ENCODE results near the gene HIVEP3. TPM values are rescaled to one million over a fixed set of nuclear protein-coding genes. Genes with fewer than 3 reads are reported as not detected.
A peak's percentile ranks its signal among the peaks of the same experiment; 100 is the strongest.

The HIVEP3 gene
- total RNA-seq, 1 donor from 2014 or later = 76.7 TPM

DNA sequence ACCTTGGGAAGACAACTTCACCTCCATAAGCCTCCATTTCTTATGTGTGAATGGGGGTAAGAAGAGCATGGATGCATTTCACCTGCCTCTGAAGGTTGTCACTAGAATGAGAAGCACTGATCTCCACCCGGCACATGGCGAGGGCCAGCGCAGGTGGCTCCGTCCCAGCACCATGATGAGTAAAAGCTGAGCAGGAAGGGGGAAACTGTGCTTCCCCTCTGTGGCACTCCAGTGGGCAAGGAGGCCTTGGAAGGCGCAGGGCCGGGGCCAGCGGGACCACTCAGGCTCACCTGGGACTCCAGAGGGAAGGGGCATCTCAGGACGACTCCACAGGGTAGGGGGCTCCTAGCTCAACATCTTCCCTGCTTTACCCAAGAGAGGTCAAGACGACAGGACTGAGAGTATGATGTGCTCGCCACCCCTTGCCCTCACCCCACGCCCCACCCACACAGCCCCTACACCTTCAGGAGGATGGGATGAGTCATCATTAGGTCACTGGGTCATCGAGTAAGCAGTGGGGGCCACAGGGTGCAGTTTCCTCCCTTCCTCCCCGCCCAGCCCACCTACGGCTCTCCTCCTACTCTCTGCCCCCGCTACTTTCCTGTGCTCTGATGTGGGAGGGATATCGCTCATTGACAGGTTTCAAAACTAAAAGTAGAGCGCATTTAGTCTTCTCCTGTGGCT lies 112.1 kb downstream of the HIVEP3 start:
- H3K4me1 Mint-ChIP-seq (ENCODE audit: low read depth) = peaks cover 93% of the 10 kb centered on the region
- H3K9me3 Mint-ChIP-seq = no peaks in the 10 kb centered on the region
- peak overlapping the region; percentile 78 for H3K4me3 Mint-ChIP-seq
- H3K36me3 Mint-ChIP-seq (ENCODE audit: low read depth) = peaks cover 9% of the 10 kb centered on the region
- intact Hi-C loops (cut with micrococcal nuclease) = loop anchor here (1.0 to 5.0 kb wide), 7 partner anchors 14 to 211 kb away; partner anchors contain the start of gene HIVEP3
- peak overlapping the region; percentile 89 for H3K27ac Mint-ChIP-seq
- no peaks in the 10 kb centered on the region for H3K27me3 Mint-ChIP-seq (ENCODE audit: insufficient read depth)
- peak; percentile 61 for DNase-seq (ENCODE audit: low spot score)

- intact Hi-C loops (cut with micrococcal nuclease) = loop anchor here (1.0 to 5.0 kb wide), 7 partner anchors 13 to 211 kb away; partner anchors contain the start of gene HIVEP3
- peaks cover 93% of the 10 kb centered on the region for H3K4me1 Mint-ChIP-seq (ENCODE audit: low read depth)
- H3K36me3 Mint-ChIP-seq (ENCODE audit: low read depth) = peaks cover 9% of the 10 kb centered on the region
- H3K27ac Mint-ChIP-seq = peak overlapping the region; percentile 89
- peak; percentile 38 for DNase-seq (ENCODE audit: low spot score)
- H3K27me3 Mint-ChIP-seq (ENCODE audit: insufficient read depth) = no peaks in the 10 kb centered on the region
- peak overlapping the region; percentile 78 for H3K4me3 Mint-ChIP-seq
- no peaks in the 10 kb centered on the region for H3K9me3 Mint-ChIP-seq
These were observed 112.8 kb downstream of the HIVEP3 start for GRCh38 chr1:41805771-41806471.

GRCh38 chr1:41804176-41804575 lies 114.5 kb downstream of the HIVEP3 start:
- peak overlapping the region; percentile 60 for H3K4me3 Mint-ChIP-seq

GRCh38 chr1:41803656-41804055 lies 115.1 kb downstream of the HIVEP3 start:
- H3K4me3 Mint-ChIP-seq = peak overlapping the region; percentile 37
- peaks cover 96% of the 10 kb centered on the region for H3K4me1 Mint-ChIP-seq (ENCODE audit: low read depth)
- H3K27me3 Mint-ChIP-seq (ENCODE audit: insufficient read depth) = no peaks in the 10 kb centered on the region
- H3K36me3 Mint-ChIP-seq (ENCODE audit: low read depth) = peaks cover 19% of the 10 kb centered on the region
- intact Hi-C loops (cut with micrococcal nuclease) = loop anchor here (2.0 kb wide), 1 partner anchor 53 kb away; no protein-coding TSS in a partner anchor
- peaks cover 8% of the 10 kb centered on the region for H3K9me3 Mint-ChIP-seq
- DNase-seq (ENCODE audit: low spot score) = no peak
- H3K27ac Mint-ChIP-seq = peak overlapping the region; percentile 92

More at GRCh38 chr1:41804176-41804575, 114.5 kb downstream of the HIVEP3 start:
- Mint-ChIP-seq H3K9me3 (peaks cover 5% of the 10 kb centered on the region), H3K36me3 (ENCODE audit: low read depth) (peaks cover 15% of the 10 kb centered on the region), H3K4me1 (ENCODE audit: low read depth) (peaks cover 93% of the 10 kb centered on the region), H3K27me3 (ENCODE audit: insufficient read depth) (no peaks in the 10 kb centered on the region), H3K27ac (peak overlapping the region; percentile 87)
- intact Hi-C loops (cut with micrococcal nuclease) = no loop called here
- no peak for DNase-seq (ENCODE audit: low spot score)

DNA sequence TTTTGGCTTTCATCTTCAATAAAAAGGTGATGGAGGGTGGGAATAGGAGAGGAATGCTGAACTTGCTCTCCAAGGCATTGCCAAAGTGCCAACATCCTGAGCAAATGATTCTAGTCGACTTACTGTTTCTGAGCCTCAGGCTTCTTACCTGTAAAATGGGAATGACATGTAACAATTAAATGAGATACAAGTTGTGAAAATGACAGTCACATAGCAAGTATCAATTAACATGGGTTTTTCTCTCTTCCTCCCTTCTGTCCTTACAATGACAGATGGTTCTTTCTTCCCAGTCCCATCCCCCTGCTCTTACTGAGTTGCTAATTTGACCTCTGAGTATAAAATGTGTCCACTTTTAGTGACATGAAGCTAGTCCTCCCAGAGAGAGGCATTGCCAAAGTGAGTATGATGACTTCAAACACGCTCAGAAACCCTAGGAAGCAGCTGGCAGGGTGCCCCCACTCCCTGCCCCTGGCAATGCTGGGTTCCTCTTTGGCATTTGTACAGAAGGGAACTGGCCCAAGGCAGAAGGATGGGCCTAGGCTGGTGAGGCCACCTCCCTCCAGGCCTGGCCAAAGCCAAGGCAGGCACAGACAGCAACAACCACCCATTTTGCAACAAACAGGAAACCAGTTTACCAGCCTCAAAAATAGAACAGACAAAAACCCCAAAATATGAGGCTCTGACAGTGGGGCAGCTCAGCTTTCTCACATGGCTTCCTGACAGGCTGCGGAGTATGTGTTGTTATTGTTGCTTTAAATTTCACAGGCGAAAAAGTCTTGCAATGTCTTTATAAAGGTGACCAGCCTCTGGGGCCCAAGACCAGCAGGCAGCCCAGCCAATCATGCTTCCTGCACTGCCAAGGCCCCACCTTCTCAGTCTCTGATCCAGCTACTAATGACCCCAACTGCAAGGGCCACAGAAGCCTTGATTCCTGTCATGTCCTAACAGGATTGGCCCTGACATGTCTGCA lies 115.9 kb downstream of the HIVEP3 start:
- H3K36me3 Mint-ChIP-seq (ENCODE audit: low read depth) = peaks cover 19% of the 10 kb centered on the region
- H3K4me3 Mint-ChIP-seq = peak overlapping the region; percentile 37
- intact Hi-C loops (cut with micrococcal nuclease) = loop anchor here (2.0 kb wide), 1 partner anchor 52 kb away; no protein-coding TSS in a partner anchor
- H3K27ac Mint-ChIP-seq = peak overlapping the region; percentile 92
- peaks cover 89% of the 10 kb centered on the region for H3K4me1 Mint-ChIP-seq (ENCODE audit: low read depth)
- peak; percentile 40 for DNase-seq (ENCODE audit: low spot score)
- no peaks in the 10 kb centered on the region for H3K27me3 Mint-ChIP-seq (ENCODE audit: insufficient read depth)
- H3K9me3 Mint-ChIP-seq = peaks cover 8% of the 10 kb centered on the region

DNA sequence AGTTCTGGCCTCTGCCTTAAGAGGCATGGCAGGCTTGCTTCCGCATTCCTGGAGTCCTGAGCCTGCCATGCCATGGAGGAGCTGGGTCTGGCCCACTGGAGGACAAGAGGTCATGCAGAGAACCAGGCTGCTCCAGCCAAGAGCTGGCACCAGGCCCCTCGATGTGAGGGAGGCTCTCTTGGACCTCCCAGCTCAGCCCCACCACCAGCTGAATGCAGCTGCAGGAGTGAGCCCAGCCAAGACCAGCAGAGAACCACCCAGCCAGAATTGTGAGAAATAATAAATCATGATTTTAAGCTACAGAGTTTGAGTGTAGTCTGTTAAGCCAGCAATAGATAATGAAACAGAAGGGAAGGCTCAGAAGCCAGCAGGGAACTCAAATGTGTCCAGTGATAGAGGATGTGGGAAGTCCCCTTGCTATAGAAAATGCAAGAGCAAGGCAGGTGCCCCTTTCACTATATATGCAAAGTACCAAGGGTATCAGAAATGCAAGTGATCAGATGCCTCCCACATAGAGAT lies 118.4 kb downstream of the HIVEP3 start:
- intact Hi-C loops (cut with micrococcal nuclease) = no loop called here
- H3K4me3 Mint-ChIP-seq = peak overlapping the region; percentile 1

GRCh38 chr1:41799723-41800122 lies 119.0 kb downstream of the HIVEP3 start:
- DNase-seq (ENCODE audit: low spot score) = peak; percentile 16
- intact Hi-C loops (cut with micrococcal nuclease) = loop anchor here (1.0 kb wide), 1 partner anchor 8 kb away; no protein-coding TSS in a partner anchor
- peaks cover 81% of the 10 kb centered on the region for H3K4me1 Mint-ChIP-seq (ENCODE audit: low read depth)

More for the DNA sequence above, 118.4 kb downstream of the HIVEP3 start:
- Mint-ChIP-seq H3K36me3 (ENCODE audit: low read depth) (peaks cover 22% of the 10 kb centered on the region), H3K27ac (peak overlapping the region; percentile 34), H3K4me1 (ENCODE audit: low read depth) (peaks cover 81% of the 10 kb centered on the region), H3K9me3 (peaks cover 8% of the 10 kb centered on the region), H3K27me3 (ENCODE audit: insufficient read depth) (no peaks in the 10 kb centered on the region)
- no peak for DNase-seq (ENCODE audit: low spot score)

GRCh38 chr1:41799205-41799604 lies 119.5 kb downstream of the HIVEP3 start:
- peaks cover 8% of the 10 kb centered on the region for H3K9me3 Mint-ChIP-seq
- peaks cover 22% of the 10 kb centered on the region for H3K36me3 Mint-ChIP-seq (ENCODE audit: low read depth)
- no peak for DNase-seq (ENCODE audit: low spot score)
- H3K27me3 Mint-ChIP-seq (ENCODE audit: insufficient read depth) = no peaks in the 10 kb centered on the region
- H3K4me3 Mint-ChIP-seq = peak overlapping the region; percentile 43
- intact Hi-C loops (cut with micrococcal nuclease) = loop anchor here (1.0 kb wide), 1 partner anchor 8 kb away; no protein-coding TSS in a partner anchor
- H3K4me1 Mint-ChIP-seq (ENCODE audit: low read depth) = peaks cover 78% of the 10 kb centered on the region
- H3K27ac Mint-ChIP-seq = peak overlapping the region; percentile 55

More at GRCh38 chr1:41799723-41800122, 119.0 kb downstream of the HIVEP3 start:
- Mint-ChIP-seq H3K36me3 (ENCODE audit: low read depth) (peaks cover 22% of the 10 kb centered on the region), H3K27me3 (ENCODE audit: insufficient read depth) (no peaks in the 10 kb centered on the region), H3K4me3 (peak overlapping the region; percentile 43), H3K27ac (peak overlapping the region; percentile 55), H3K9me3 (peaks cover 8% of the 10 kb centered on the region)

GRCh38 chr1:41795205-41795762 lies 123.4 kb downstream of the HIVEP3 start:
- Mint-ChIP-seq H3K9me3 (peaks cover 17% of the 10 kb centered on the region), H3K4me3 (no peak overlapping the region), H3K27ac (no peak overlapping the region), H3K27me3 (ENCODE audit: insufficient read depth) (no peaks in the 10 kb centered on the region), H3K4me1 (ENCODE audit: low read depth) (peaks cover 79% of the 10 kb centered on the region), H3K36me3 (ENCODE audit: low read depth) (peaks cover 19% of the 10 kb centered on the region)
- DNase-seq (ENCODE audit: low spot score) = no peak
- intact Hi-C loops (cut with micrococcal nuclease) = no loop called here

DNA sequence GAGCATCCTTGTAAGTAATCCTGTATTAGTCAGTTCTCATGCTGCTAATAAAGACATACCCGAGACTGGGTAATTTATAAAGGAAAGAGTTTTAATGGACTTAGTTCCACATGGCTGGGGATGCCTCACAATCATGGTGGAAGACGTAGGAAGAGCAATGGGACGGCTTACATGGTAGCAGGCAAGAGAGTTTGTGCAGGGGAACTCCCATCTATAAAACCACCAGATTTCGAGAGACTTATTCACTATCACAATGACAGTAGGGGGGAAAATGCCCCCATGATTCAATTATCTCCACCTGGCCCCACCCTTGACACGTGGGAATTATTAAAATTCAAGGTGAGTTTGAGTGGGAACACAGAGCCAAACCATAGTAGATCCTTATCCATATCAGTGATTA lies 124.7 kb downstream of the HIVEP3 start:
- Mint-ChIP-seq H3K4me1 (ENCODE audit: low read depth) (peaks cover 79% of the 10 kb centered on the region), H3K27ac (no peak overlapping the region), H3K9me3 (peaks cover 11% of the 10 kb centered on the region), H3K4me3 (no peak overlapping the region), H3K36me3 (ENCODE audit: low read depth) (peaks cover 18% of the 10 kb centered on the region), H3K27me3 (ENCODE audit: insufficient read depth) (no peaks in the 10 kb centered on the region)
- DNase-seq (ENCODE audit: low spot score) = no peak
- intact Hi-C loops (cut with micrococcal nuclease) = loop anchor here (5.0 kb wide), 1 partner anchor 123 kb away; the partner anchor contains the start of gene HIVEP3

DNA sequence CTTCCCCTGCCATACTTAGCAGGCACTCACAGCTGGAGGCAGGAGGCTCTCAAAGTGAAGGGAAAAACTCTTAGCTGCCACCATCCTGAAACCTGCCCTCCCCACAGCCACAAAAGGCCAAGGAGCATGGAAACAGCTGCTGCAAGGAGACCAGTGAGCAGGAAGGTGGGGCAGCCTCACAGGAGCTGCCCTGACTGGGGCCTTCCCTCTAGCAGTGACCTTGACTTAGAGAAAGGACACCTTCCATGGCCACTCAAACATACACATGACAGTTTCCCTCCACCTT lies 126.3 kb downstream of the HIVEP3 start:
- DNase-seq (ENCODE audit: low spot score) = no peak
- Mint-ChIP-seq H3K4me3 (peak overlapping the region; percentile 30), H3K27ac (peak overlapping the region; percentile 89), H3K9me3 (peaks cover 9% of the 10 kb centered on the region), H3K27me3 (ENCODE audit: insufficient read depth) (no peaks in the 10 kb centered on the region), H3K36me3 (ENCODE audit: low read depth) (peaks cover 19% of the 10 kb centered on the region), H3K4me1 (ENCODE audit: low read depth) (peaks cover 78% of the 10 kb centered on the region)
- intact Hi-C loops (cut with micrococcal nuclease) = loop anchor here (2.0 to 5.0 kb wide), 2 partner anchors 14 to 125 kb away; partner anchors contain the start of gene HIVEP3

Measured in activated T-helper 1 cell treated with anti-CD3 and anti-CD28 coated beads, Interleukin-12 subunit alpha, Interleukin-12 subunit beta, Interleukin-2, Interleukin-4 antibody, amounts not matched to agents 30 ng/mL and 10 ng/mL and 1 ng/mL, durations not matched to agents 14 hours and 24 hours and 36 hours (primary cell).